ENCODE results near the gene TCEANC. TPM values are rescaled to one million over a fixed set of nuclear protein-coding genes. Genes with fewer than 3 reads are reported as not detected.
A peak's percentile ranks its signal among the peaks of the same experiment; 100 is the strongest.

Gene TCEANC
- total RNA-seq, 1 donor: 6.2 TPM

- no peak overlapping the region for H3K27ac ChIP-seq (ENCODE audit: low read depth, low read length)
- H3K27me3 ChIP-seq (ENCODE audit: insufficient read depth, low read length): no peaks in the 10 kb centered on the region
- H2AFZ ChIP-seq (ENCODE audit: low read length): no peak overlapping the region
- TF ChIP-seq, protein P1, sequence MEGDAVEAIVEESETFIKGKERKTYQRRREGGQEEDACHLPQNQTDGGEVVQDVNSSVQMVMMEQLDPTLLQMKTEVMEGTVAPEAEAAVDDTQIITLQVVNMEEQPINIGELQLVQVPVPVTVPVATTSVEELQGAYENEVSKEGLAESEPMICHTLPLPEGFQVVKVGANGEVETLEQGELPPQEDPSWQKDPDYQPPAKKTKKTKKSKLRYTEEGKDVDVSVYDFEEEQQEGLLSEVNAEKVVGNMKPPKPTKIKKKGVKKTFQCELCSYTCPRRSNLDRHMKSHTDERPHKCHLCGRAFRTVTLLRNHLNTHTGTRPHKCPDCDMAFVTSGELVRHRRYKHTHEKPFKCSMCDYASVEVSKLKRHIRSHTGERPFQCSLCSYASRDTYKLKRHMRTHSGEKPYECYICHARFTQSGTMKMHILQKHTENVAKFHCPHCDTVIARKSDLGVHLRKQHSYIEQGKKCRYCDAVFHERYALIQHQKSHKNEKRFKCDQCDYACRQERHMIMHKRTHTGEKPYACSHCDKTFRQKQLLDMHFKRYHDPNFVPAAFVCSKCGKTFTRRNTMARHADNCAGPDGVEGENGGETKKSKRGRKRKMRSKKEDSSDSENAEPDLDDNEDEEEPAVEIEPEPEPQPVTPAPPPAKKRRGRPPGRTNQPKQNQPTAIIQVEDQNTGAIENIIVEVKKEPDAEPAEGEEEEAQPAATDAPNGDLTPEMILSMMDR (IDR thresholded peaks at IDR 0.05; ENCODE audit: extremely low read depth, low read depth, low read length): no peak
- H3K9me3 ChIP-seq (ENCODE audit: low read depth, low read length): no peaks in the 10 kb centered on the region
- peaks cover 41% of the 10 kb centered on the region for H4K20me1 ChIP-seq (ENCODE audit: insufficient read depth, low read length)
- peak; percentile 38 for DNase-seq (ENCODE audit: insufficient read length, low spot score, missing footprints)
- peaks cover 86% of the 10 kb centered on the region for H3K79me2 ChIP-seq (ENCODE audit: insufficient read depth, low read length)
- H3K4me2 ChIP-seq (ENCODE audit: insufficient read depth, low read length): no peak overlapping the region
- H3K36me3 ChIP-seq (ENCODE audit: insufficient read depth, low read length): no peaks in the 10 kb centered on the region
- no peak overlapping the region for H3K4me3 ChIP-seq (ENCODE audit: insufficient read depth, low read length)
- peaks cover 29% of the 10 kb centered on the region for H3K4me1 ChIP-seq (ENCODE audit: insufficient read depth, low read length)
These were observed 39.9 kb downstream of the TCEANC start for GRCh38 chrX:13692771-13693231.

- H3K9me3 ChIP-seq (ENCODE audit: low read depth, low read length): no peaks in the 10 kb centered on the region
- peaks cover 29% of the 10 kb centered on the region for H3K4me1 ChIP-seq (ENCODE audit: insufficient read depth, low read length)
- H3K79me2 ChIP-seq (ENCODE audit: insufficient read depth, low read length): peaks cover 93% of the 10 kb centered on the region
- TF ChIP-seq, protein P1 (IDR thresholded peaks at IDR 0.05; ENCODE audit: extremely low read depth, low read depth, low read length): no peak
- no peak overlapping the region for H3K4me2 ChIP-seq (ENCODE audit: insufficient read depth, low read length)
- peaks cover 47% of the 10 kb centered on the region for H4K20me1 ChIP-seq (ENCODE audit: insufficient read depth, low read length)
- H3K4me3 ChIP-seq (ENCODE audit: insufficient read depth, low read length): no peak overlapping the region
- H3K27ac ChIP-seq (ENCODE audit: low read depth, low read length): peak overlapping the region; percentile 25
- H3K36me3 ChIP-seq (ENCODE audit: insufficient read depth, low read length): no peaks in the 10 kb centered on the region
- H2AFZ ChIP-seq (ENCODE audit: low read length): no peak overlapping the region
- no peak for DNase-seq (ENCODE audit: insufficient read length, low spot score, missing footprints)
- no peaks in the 10 kb centered on the region for H3K27me3 ChIP-seq (ENCODE audit: insufficient read depth, low read length)
These were observed 40.5 kb downstream of the TCEANC start for GRCh38 chrX:13693341-13693961.

DNA sequence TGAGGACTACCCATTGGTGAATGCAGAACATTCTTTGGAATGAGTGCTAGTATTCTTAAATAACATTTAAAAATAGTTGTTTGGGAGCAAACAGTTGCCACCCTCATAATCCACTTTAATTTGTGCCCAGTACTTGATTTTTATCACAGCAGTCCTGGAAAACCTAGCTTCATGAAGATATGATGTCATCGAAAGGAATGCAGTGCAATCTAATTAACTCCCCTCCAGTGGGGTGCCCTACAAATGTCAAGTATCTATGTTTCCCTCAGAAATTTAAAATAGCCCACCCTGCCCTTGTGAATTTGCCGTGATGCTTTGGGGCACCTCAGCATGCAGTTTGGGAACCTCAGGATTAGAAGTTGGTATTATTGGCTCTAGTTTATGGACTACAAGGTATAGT lies 41.4 kb downstream of the TCEANC start:
- Histone ChIP-seq H3K27me3 (ENCODE audit: insufficient read depth, low read length) (no peaks in the 10 kb centered on the region), H2AFZ (ENCODE audit: low read length) (no peak overlapping the region), H3K4me2 (ENCODE audit: insufficient read depth, low read length) (no peak overlapping the region), H3K9me3 (ENCODE audit: low read depth, low read length) (no peaks in the 10 kb centered on the region), H3K27ac (ENCODE audit: low read depth, low read length) (no peak overlapping the region), H3K4me3 (ENCODE audit: insufficient read depth, low read length) (no peak overlapping the region), H3K79me2 (ENCODE audit: insufficient read depth, low read length) (peaks cover 96% of the 10 kb centered on the region), H4K20me1 (ENCODE audit: insufficient read depth, low read length) (peaks cover 54% of the 10 kb centered on the region), H3K36me3 (ENCODE audit: insufficient read depth, low read length) (no peaks in the 10 kb centered on the region), H3K4me1 (ENCODE audit: insufficient read depth, low read length) (peaks cover 32% of the 10 kb centered on the region)
- TF ChIP-seq, protein P1 (IDR thresholded peaks at IDR 0.05; ENCODE audit: extremely low read depth, low read depth, low read length): no peak
- DNase-seq (ENCODE audit: insufficient read length, low spot score, missing footprints): no peak

- H3K79me2 ChIP-seq (ENCODE audit: insufficient read depth, low read length): peaks cover 95% of the 10 kb centered on the region
- H3K36me3 ChIP-seq (ENCODE audit: insufficient read depth, low read length): no peaks in the 10 kb centered on the region
- TF ChIP-seq, protein P1 (IDR thresholded peaks at IDR 0.05; ENCODE audit: extremely low read depth, low read depth, low read length): no peak
- peaks cover 34% of the 10 kb centered on the region for H3K4me1 ChIP-seq (ENCODE audit: insufficient read depth, low read length)
- H3K4me3 ChIP-seq (ENCODE audit: insufficient read depth, low read length): no peak overlapping the region
- no peak overlapping the region for H3K27ac ChIP-seq (ENCODE audit: low read depth, low read length)
- no peaks in the 10 kb centered on the region for H3K27me3 ChIP-seq (ENCODE audit: insufficient read depth, low read length)
- no peak overlapping the region for H3K4me2 ChIP-seq (ENCODE audit: insufficient read depth, low read length)
- H3K9me3 ChIP-seq (ENCODE audit: low read depth, low read length): no peaks in the 10 kb centered on the region
- no peak overlapping the region for H2AFZ ChIP-seq (ENCODE audit: low read length)
- peak; percentile 57 for DNase-seq (ENCODE audit: insufficient read length, low spot score, missing footprints)
- H4K20me1 ChIP-seq (ENCODE audit: insufficient read depth, low read length): peaks cover 60% of the 10 kb centered on the region
These were observed 42.0 kb downstream of the TCEANC start for GRCh38 chrX:13694983-13695382.

Measured in osteoblast (primary cell).